Uterus (tissue), 2 donors: Measurements from ENCODE around the gene TMEM169.

Source experiments
- CTCF ChIP-seq, 4 experiments: fragments of 200-600 bp in 2 of 4; fragments of 450-650 bp in 2 of 4; sonication (generic) in 2 of 4; IDR thresholded peaks; one replicate each; pipeline ENCODE4 v1.5.1; 2016 to 2019; ENCODE audit warnings: antibody characterized with exemption in 4 of 4, mild to moderate bottlenecking in 2 of 4, moderate library complexity in 1 of 4
- POLR2A ChIP-seq, 2 donors: fragments of 450-650 bp; IDR thresholded peaks; one replicate each; pipeline ENCODE4 v1.6.1; 2016; ENCODE audit warnings: antibody characterized with exemption in 2 of 2, mild to moderate bottlenecking in 1 of 2, moderate library complexity in 1 of 2

- no peak for TF ChIP-seq CTCF (IDR thresholded peaks at IDR 0.05)
- TF ChIP-seq POLR2A (IDR thresholded peaks at IDR 0.05): no peak
These were observed 51.7 kb downstream of the TMEM169 start for GRCh38 chr2:216133397-216133796.
